Effector memory CD8-positive, alpha-beta T cell (primary cell): ENCODE data around the gene GPHN.

ENCODE experiments used
- ATAC-seq: fragments of 150-1000 bp; cut with Tn5 transposase; replicated peaks from 2 replicates; pipeline ENCODE4 v1.10.0; 2021; ENCODE audit warnings: mild to moderate bottlenecking, moderate library complexity
- DNase-seq, 3 experiments: peaks; one replicate each; pipeline ENCODE4 v3.0.0; 2021
- H3K27ac Mint-ChIP-seq, 2 donors: one replicate each; pipeline ENCODE4 v1.8.0; 2022; ENCODE audit warnings: mild to moderate bottlenecking in 2 of 2, mixed read lengths in 2 of 2, moderate library complexity in 2 of 2
- H3K27me3 Mint-ChIP-seq, 2 donors: one replicate each; pipeline ENCODE4 v1.8.0; 2022; ENCODE audit warnings: mixed read lengths in 2 of 2
- H3K36me3 Mint-ChIP-seq: one replicate; pipeline ENCODE4 v1.8.0; 2022; ENCODE audit warnings: mild to moderate bottlenecking, moderate library complexity, mixed read lengths; ENCODE audit not compliant: insufficient read depth
- H3K4me1 Mint-ChIP-seq, 2 donors: one replicate each; pipeline ENCODE4 v1.8.0; 2022; ENCODE audit warnings: low read depth in 2 of 2, mixed read lengths in 2 of 2
- H3K4me3 Mint-ChIP-seq, 2 donors: one replicate each; pipeline ENCODE4 v1.8.0; 2022; ENCODE audit warnings: mild to moderate bottlenecking in 2 of 2, mixed read lengths in 2 of 2, moderate library complexity in 2 of 2
- H3K9me3 Mint-ChIP-seq, 2 donors: one replicate each; pipeline ENCODE4 v1.8.0; 2022; ENCODE audit warnings: mixed read lengths in 2 of 2

Gene GPHN

GRCh38 chr14:66634876-66635275 lies 126.9 kb downstream of the GPHN start:
- Mint-ChIP-seq H3K9me3 (no peaks in the 10 kb centered on the region), H3K4me3 (no peak overlapping the region), H3K4me1 (no peaks in the 10 kb centered on the region), H3K27me3 (no peaks in the 10 kb centered on the region), H3K36me3 (no peaks in the 10 kb centered on the region), H3K27ac (no peak overlapping the region)
- no peak for DNase-seq
- no peak for ATAC-seq

GRCh38 chr14:66635435-66635834 lies 127.5 kb downstream of the GPHN start:
- DNase-seq = no peak
- Mint-ChIP-seq H3K36me3 (no peaks in the 10 kb centered on the region), H3K9me3 (no peaks in the 10 kb centered on the region), H3K4me1 (no peaks in the 10 kb centered on the region), H3K27me3 (no peaks in the 10 kb centered on the region), H3K4me3 (no peak overlapping the region), H3K27ac (no peak overlapping the region)
- ATAC-seq = no peak

GRCh38 chr14:66636240-66636639 lies 128.3 kb downstream of the GPHN start:
- no peaks in the 10 kb centered on the region for H3K36me3 Mint-ChIP-seq
- H3K27ac Mint-ChIP-seq = no peak overlapping the region
- H3K4me3 Mint-ChIP-seq = no peak overlapping the region

GRCh38 chr14:66638689-66639088 lies 130.7 kb downstream of the GPHN start:
- Mint-ChIP-seq H3K9me3 (no peaks in the 10 kb centered on the region), H3K4me3 (no peak overlapping the region), H3K36me3 (no peaks in the 10 kb centered on the region), H3K27me3 (no peaks in the 10 kb centered on the region), H3K27ac (no peak overlapping the region), H3K4me1 (no peaks in the 10 kb centered on the region)
- DNase-seq (no peak), ATAC-seq (no peak)

More at GRCh38 chr14:66636240-66636639, 128.3 kb downstream of the GPHN start:
- Mint-ChIP-seq H3K9me3 (no peaks in the 10 kb centered on the region), H3K4me1 (no peaks in the 10 kb centered on the region), H3K27me3 (no peaks in the 10 kb centered on the region)
- DNase-seq (no peak), ATAC-seq (no peak)

GRCh38 chr14:66641861-66642635 lies 134.1 kb downstream of the GPHN start:
- DNase-seq (no peak), ATAC-seq (no peak)
- H3K4me1 Mint-ChIP-seq = no peaks in the 10 kb centered on the region
- no peaks in the 10 kb centered on the region for H3K27me3 Mint-ChIP-seq
- no peaks in the 10 kb centered on the region for H3K36me3 Mint-ChIP-seq
- H3K27ac Mint-ChIP-seq = no peak overlapping the region
- no peak overlapping the region for H3K4me3 Mint-ChIP-seq
- H3K9me3 Mint-ChIP-seq = no peaks in the 10 kb centered on the region

GRCh38 chr14:66643344-66643743 lies 135.4 kb downstream of the GPHN start:
- Mint-ChIP-seq H3K4me1 (no peaks in the 10 kb centered on the region), H3K9me3 (no peaks in the 10 kb centered on the region), H3K27ac (no peak overlapping the region), H3K36me3 (no peaks in the 10 kb centered on the region), H3K27me3 (no peaks in the 10 kb centered on the region), H3K4me3 (no peak overlapping the region)
- DNase-seq = no peak
- no peak for ATAC-seq

- Mint-ChIP-seq H3K4me1 (peaks cover 0 to 7% of the 10 kb centered on the region in 2 donors), H3K36me3 (no peaks in the 10 kb centered on the region), H3K27ac (no peak overlapping the region), H3K4me3 (no peak overlapping the region), H3K9me3 (no peaks in the 10 kb centered on the region), H3K27me3 (no peaks in the 10 kb centered on the region)
- no peak for ATAC-seq
- DNase-seq = no peak
These were observed 137.8 kb downstream of the GPHN start for GRCh38 chr14:66645716-66646115.

- no peaks in the 10 kb centered on the region for H3K27me3 Mint-ChIP-seq
- no peak overlapping the region for H3K4me3 Mint-ChIP-seq
- no peaks in the 10 kb centered on the region for H3K9me3 Mint-ChIP-seq
- H3K27ac Mint-ChIP-seq = peak overlapping the region in 1 of 2 donors; percentile 26
- H3K36me3 Mint-ChIP-seq = no peaks in the 10 kb centered on the region
- H3K4me1 Mint-ChIP-seq = peaks cover 0 to 7% of the 10 kb centered on the region in 2 donors
- DNase-seq (no peak), ATAC-seq (no peak)
These were observed 141.6 kb downstream of the GPHN start for GRCh38 chr14:66649498-66649897.

- no peaks in the 10 kb centered on the region for H3K9me3 Mint-ChIP-seq
These were observed 142.6 kb downstream of the GPHN start for GRCh38 chr14:66650491-66650911.

GRCh38 chr14:66651536-66652220 lies 143.7 kb downstream of the GPHN start:
- Mint-ChIP-seq H3K27me3 (no peaks in the 10 kb centered on the region), H3K36me3 (no peaks in the 10 kb centered on the region), H3K4me3 (no peak overlapping the region), H3K4me1 (peaks cover 0 to 14% of the 10 kb centered on the region in 2 donors), H3K9me3 (no peaks in the 10 kb centered on the region), H3K27ac (no peak overlapping the region)
- ATAC-seq = no peak
- no peak for DNase-seq

More at GRCh38 chr14:66650491-66650911, 142.6 kb downstream of the GPHN start:
- Mint-ChIP-seq H3K27me3 (no peaks in the 10 kb centered on the region), H3K4me1 (peaks cover 0 to 7% of the 10 kb centered on the region in 2 donors), H3K36me3 (no peaks in the 10 kb centered on the region), H3K27ac (peak overlapping the region in 1 of 2 donors; percentile 26), H3K4me3 (peak overlapping the region in 1 of 2 donors; percentile 10)
- no peak for DNase-seq
- no peak for ATAC-seq

GRCh38 chr14:66652525-66653106 lies 144.7 kb downstream of the GPHN start:
- no peaks in the 10 kb centered on the region for H3K36me3 Mint-ChIP-seq
- no peak overlapping the region for H3K4me3 Mint-ChIP-seq
- no peaks in the 10 kb centered on the region for H3K9me3 Mint-ChIP-seq
- H3K27me3 Mint-ChIP-seq = no peaks in the 10 kb centered on the region
- DNase-seq = no peak
- no peak for ATAC-seq
- no peak overlapping the region for H3K27ac Mint-ChIP-seq
- peaks cover 0 to 14% of the 10 kb centered on the region in 2 donors for H3K4me1 Mint-ChIP-seq

GRCh38 chr14:66657780-66658179 lies 149.8 kb downstream of the GPHN start:
- Mint-ChIP-seq H3K27ac (no peak overlapping the region), H3K9me3 (peaks cover 4 to 6% of the 10 kb centered on the region in 2 donors), H3K4me3 (no peak overlapping the region), H3K4me1 (peaks cover 0 to 7% of the 10 kb centered on the region in 2 donors), H3K27me3 (no peaks in the 10 kb centered on the region), H3K36me3 (no peaks in the 10 kb centered on the region)
- ATAC-seq = no peak
- DNase-seq = no peak

- no peak overlapping the region for H3K4me3 Mint-ChIP-seq
- H3K9me3 Mint-ChIP-seq = peaks cover 6 to 8% of the 10 kb centered on the region in 2 donors
- H3K4me1 Mint-ChIP-seq = no peaks in the 10 kb centered on the region
- H3K36me3 Mint-ChIP-seq = no peaks in the 10 kb centered on the region
- DNase-seq (no peak), ATAC-seq (no peak)
- no peak overlapping the region for H3K27ac Mint-ChIP-seq
- no peaks in the 10 kb centered on the region for H3K27me3 Mint-ChIP-seq
These were observed 154.4 kb downstream of the GPHN start for GRCh38 chr14:66662374-66662773.

- ATAC-seq (no peak), DNase-seq (no peak)
- H3K36me3 Mint-ChIP-seq = no peaks in the 10 kb centered on the region
- H3K4me1 Mint-ChIP-seq = no peaks in the 10 kb centered on the region
- no peak overlapping the region for H3K4me3 Mint-ChIP-seq
- no peaks in the 10 kb centered on the region for H3K27me3 Mint-ChIP-seq
- no peak overlapping the region for H3K27ac Mint-ChIP-seq
- peaks cover 6 to 9% of the 10 kb centered on the region in 2 donors for H3K9me3 Mint-ChIP-seq
These were observed 169.8 kb downstream of the GPHN start for GRCh38 chr14:66677780-66678179.
